Activated CD8-positive, alpha-beta memory T cell treated with anti-CD3 and anti-CD28 coated beads for 48 hours (primary cell): ENCODE data around the gene ADAM12.

Source experiments
- DNase-seq, 3 experiments: peaks; one replicate each; pipeline ENCODE4 v3.0.0-alpha.2; 2020; ENCODE audit warnings: low read depth in 2 of 3, low spot score in 2 of 3

ADAM12 gene

GRCh38 chr10:126215746-126216631 lies 172.3 kb downstream of the ADAM12 start:
- no peak for DNase-seq

- no peak for DNase-seq
Observed at GRCh38 chr10:126214679-126215078, 173.6 kb downstream of the ADAM12 start.

- DNase-seq, result no peak
Observed at GRCh38 chr10:126214021-126214420, 174.3 kb downstream of the ADAM12 start.

- no peak for DNase-seq
Observed at GRCh38 chr10:126212738-126213137, 175.5 kb downstream of the ADAM12 start.

- no peak for DNase-seq
Observed at GRCh38 chr10:126210051-126210651, 178.1 kb downstream of the ADAM12 start.

- no peak for DNase-seq
Observed at GRCh38 chr10:126209451-126209850, 178.8 kb downstream of the ADAM12 start.

- no peak for DNase-seq
Observed at GRCh38 chr10:126208726-126209302, 179.5 kb downstream of the ADAM12 start.

- DNase-seq, result no peak
Observed at GRCh38 chr10:126207851-126208250, 180.4 kb downstream of the ADAM12 start.

GRCh38 chr10:126207313-126207771 lies 180.9 kb downstream of the ADAM12 start:
- DNase-seq, result no peak

GRCh38 chr10:126205486-126206205 lies 182.6 kb downstream of the ADAM12 start:
- no peak for DNase-seq

- no peak for DNase-seq
Observed at GRCh38 chr10:126204320-126204719, 184.0 kb downstream of the ADAM12 start.

GRCh38 chr10:126203746-126204145 lies 184.5 kb downstream of the ADAM12 start:
- no peak for DNase-seq

- DNase-seq, result no peak
Observed at GRCh38 chr10:126201603-126202002, 186.7 kb downstream of the ADAM12 start.

- no peak for DNase-seq
Observed at GRCh38 chr10:126199221-126199998, 188.9 kb downstream of the ADAM12 start.

- no peak for DNase-seq
Observed at GRCh38 chr10:126198681-126199080, 189.6 kb downstream of the ADAM12 start.

GRCh38 chr10:126197036-126197543 lies 191.2 kb downstream of the ADAM12 start:
- no peak for DNase-seq

GRCh38 chr10:126196281-126196680 lies 192.0 kb downstream of the ADAM12 start:
- no peak for DNase-seq

- DNase-seq, result no peak
Observed at GRCh38 chr10:126191192-126191591, 197.1 kb downstream of the ADAM12 start.

- no peak for DNase-seq
Observed at GRCh38 chr10:126188679-126189200, 199.5 kb downstream of the ADAM12 start.

- DNase-seq, result no peak
Observed at GRCh38 chr10:126187399-126187798, 200.9 kb downstream of the ADAM12 start.
